ENCODE measurements around the gene RIMS4.

DNA sequence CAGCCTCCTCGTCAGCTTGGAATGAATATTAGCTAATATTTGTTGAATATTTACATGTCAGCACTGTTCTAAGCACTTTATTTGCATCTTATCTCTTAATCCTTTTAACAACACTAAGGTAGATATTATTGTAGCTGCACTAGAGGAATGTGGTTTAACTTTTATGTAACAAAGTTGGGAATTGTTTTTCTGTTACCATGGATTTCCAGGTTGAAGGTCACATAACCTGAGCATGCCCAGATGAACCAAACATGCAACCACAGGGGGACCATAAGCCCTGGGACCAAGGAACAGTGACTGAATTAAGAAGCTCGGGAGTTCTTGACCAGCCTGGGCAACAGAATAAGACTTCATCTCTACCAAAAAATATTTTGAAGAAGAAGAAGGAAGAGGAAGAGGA is 46.1 kb upstream of the RIMS4 start:
- TF ChIP-seq, protein P1, sequence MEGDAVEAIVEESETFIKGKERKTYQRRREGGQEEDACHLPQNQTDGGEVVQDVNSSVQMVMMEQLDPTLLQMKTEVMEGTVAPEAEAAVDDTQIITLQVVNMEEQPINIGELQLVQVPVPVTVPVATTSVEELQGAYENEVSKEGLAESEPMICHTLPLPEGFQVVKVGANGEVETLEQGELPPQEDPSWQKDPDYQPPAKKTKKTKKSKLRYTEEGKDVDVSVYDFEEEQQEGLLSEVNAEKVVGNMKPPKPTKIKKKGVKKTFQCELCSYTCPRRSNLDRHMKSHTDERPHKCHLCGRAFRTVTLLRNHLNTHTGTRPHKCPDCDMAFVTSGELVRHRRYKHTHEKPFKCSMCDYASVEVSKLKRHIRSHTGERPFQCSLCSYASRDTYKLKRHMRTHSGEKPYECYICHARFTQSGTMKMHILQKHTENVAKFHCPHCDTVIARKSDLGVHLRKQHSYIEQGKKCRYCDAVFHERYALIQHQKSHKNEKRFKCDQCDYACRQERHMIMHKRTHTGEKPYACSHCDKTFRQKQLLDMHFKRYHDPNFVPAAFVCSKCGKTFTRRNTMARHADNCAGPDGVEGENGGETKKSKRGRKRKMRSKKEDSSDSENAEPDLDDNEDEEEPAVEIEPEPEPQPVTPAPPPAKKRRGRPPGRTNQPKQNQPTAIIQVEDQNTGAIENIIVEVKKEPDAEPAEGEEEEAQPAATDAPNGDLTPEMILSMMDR (IDR thresholded peaks at IDR 0.05 in 2 of 3, conservative IDR thresholded peaks at IDR 0.05 in 1 of 3; ENCODE audit: control insufficient read depth in 2 of 3, extremely low read depth in 1 of 3, insufficient read depth in 1 of 3, low read depth in 3 of 3, low read length in 3 of 3): no peak
- no peak for TF ChIP-seq CBX5 (IDR thresholded peaks at IDR 0.05; ENCODE audit: low read depth)
- no peak for TF ChIP-seq BRCA1 (IDR thresholded peaks at IDR 0.05; ENCODE audit: low read depth, low read length)
- no peak for TF ChIP-seq HDAC2 (IDR thresholded peaks at IDR 0.05)
- no peak for TF ChIP-seq SUZ12 (IDR thresholded peaks at IDR 0.05; ENCODE audit: unreplicated experiment)
- no peak for TF ChIP-seq KDM1A (IDR thresholded peaks at IDR 0.05; ENCODE audit: borderline replicate concordance)
- TF ChIP-seq SREBF2 (IDR thresholded peaks at IDR 0.05; ENCODE audit: low read length): no peak
- no peak for TF ChIP-seq EP300 (IDR thresholded peaks at IDR 0.05; ENCODE audit: borderline replicate concordance in 1 of 2, control insufficient read depth in 1 of 2, low read depth in 2 of 2, low read length in 2 of 2)
- TF ChIP-seq DPF2 (IDR thresholded peaks at IDR 0.05): no peak
- TF ChIP-seq RB1 (IDR thresholded peaks at IDR 0.05; ENCODE audit: borderline replicate concordance): no peak
- TF ChIP-seq NR2C2 (IDR thresholded peaks at IDR 0.05; ENCODE audit: borderline replicate concordance, control insufficient read depth, insufficient read length, low read depth): no peak
